ENCODE results near the gene SLC29A3. TPM values are rescaled to one million over a fixed set of nuclear protein-coding genes. Genes with fewer than 3 reads are reported as not detected.

Gene SLC29A3
- polyA plus RNA-seq, 3 donors: 9.7 to 28.4 (median 16.6) TPM

- peaks cover 13% of the 10 kb centered on the region for H3K4me1 Mint-ChIP-seq
- no peak for DNase-seq
- intact Hi-C loops (cut with micrococcal nuclease): loop anchor here in 1 of 2 donors (5.0 kb wide), 1 partner anchor 360 kb away; no protein-coding TSS in a partner anchor
- Histone ChIP-seq H4K20me1 (ENCODE audit: insufficient read depth, low read length) (no peaks in the 10 kb centered on the region), H3K36me3 (replicated peaks in 1 of 2; ENCODE audit: control insufficient read depth in 1 of 2, insufficient read depth in 2 of 2, low read length in 2 of 2) (no peaks in the 10 kb centered on the region), H3K4me2 (replicated peaks; ENCODE audit: extremely low read depth, low read length, poor library complexity, severe bottlenecking) (no peak overlapping the region), H3K9ac (ENCODE audit: insufficient read depth, low read length, poor library complexity, severe bottlenecking) (no peak overlapping the region), H3K4me3 (replicated peaks in 1 of 3; ENCODE audit: low read depth in 2 of 3, low read length in 3 of 3) (no peak overlapping the region), H3K9me3 (replicated peaks in 1 of 2; ENCODE audit: control insufficient read depth in 1 of 2, insufficient read depth in 1 of 2, low read length in 2 of 2) (no peaks in the 10 kb centered on the region), H2AFZ (ENCODE audit: insufficient read depth, low read depth, low read length, poor library complexity, severe bottlenecking) (no peak overlapping the region), H3K27ac (ENCODE audit: low read depth in 1 of 2, low read length in 2 of 2) (no peak overlapping the region), H3K27me3 (ENCODE audit: control insufficient read depth in 2 of 2, insufficient read depth in 2 of 2, low read length in 2 of 2) (no peaks in the 10 kb centered on the region), H3K4me1 (ENCODE audit: control insufficient read depth in 1 of 2, insufficient read depth in 2 of 2, low read length in 2 of 2) (peaks cover 0 to 2% of the 10 kb centered on the region in 2 donors), H3K79me2 (ENCODE audit: insufficient read depth, low read length) (no peaks in the 10 kb centered on the region)
- no peak for TF ChIP-seq CTCF (IDR thresholded peaks at IDR 0.05)
- WGBS (ENCODE audit: insufficient coverage): 91% methylated on average over 14 of the region's 14 CpGs
- H3K4me3 Mint-ChIP-seq: no peak overlapping the region
- no peak overlapping the region for H3K27ac Mint-ChIP-seq
- peaks cover 0 to 8% (median 0%) of the 10 kb centered on the region in 3 donors for H3K27me3 Mint-ChIP-seq (ENCODE audit: low read depth in 3 of 3)
- no peaks in the 10 kb centered on the region for H3K36me3 Mint-ChIP-seq
- no peaks in the 10 kb centered on the region for H3K9me3 Mint-ChIP-seq
These were observed 31.6 kb upstream of the SLC29A3 start for GRCh38 chr10:71287456-71287855.

- no peak for DNase-seq
- Histone ChIP-seq H3K27ac (ENCODE audit: low read depth in 1 of 2, low read length in 2 of 2) (no peak overlapping the region), H3K27me3 (ENCODE audit: control insufficient read depth in 2 of 2, insufficient read depth in 2 of 2, low read length in 2 of 2) (no peaks in the 10 kb centered on the region), H3K4me2 (replicated peaks; ENCODE audit: extremely low read depth, low read length, poor library complexity, severe bottlenecking) (no peak overlapping the region), H3K4me1 (ENCODE audit: control insufficient read depth in 1 of 2, insufficient read depth in 2 of 2, low read length in 2 of 2) (peaks cover 0 to 2% of the 10 kb centered on the region in 2 donors), H3K79me2 (ENCODE audit: insufficient read depth, low read length) (no peaks in the 10 kb centered on the region), H3K36me3 (replicated peaks in 1 of 2; ENCODE audit: control insufficient read depth in 1 of 2, insufficient read depth in 2 of 2, low read length in 2 of 2) (no peaks in the 10 kb centered on the region), H3K4me3 (replicated peaks in 1 of 3; ENCODE audit: low read depth in 2 of 3, low read length in 3 of 3) (no peak overlapping the region), H4K20me1 (ENCODE audit: insufficient read depth, low read length) (no peaks in the 10 kb centered on the region), H3K9ac (ENCODE audit: insufficient read depth, low read length, poor library complexity, severe bottlenecking) (no peak overlapping the region), H3K9me3 (replicated peaks in 1 of 2; ENCODE audit: control insufficient read depth in 1 of 2, insufficient read depth in 1 of 2, low read length in 2 of 2) (no peaks in the 10 kb centered on the region), H2AFZ (ENCODE audit: insufficient read depth, low read depth, low read length, poor library complexity, severe bottlenecking) (no peak overlapping the region)
- no peaks in the 10 kb centered on the region for H3K36me3 Mint-ChIP-seq
- H3K4me3 Mint-ChIP-seq: no peak overlapping the region
- H3K4me1 Mint-ChIP-seq: peaks cover 13% of the 10 kb centered on the region
- no peak for TF ChIP-seq CTCF (IDR thresholded peaks at IDR 0.05)
- peaks cover 0 to 8% (median 0%) of the 10 kb centered on the region in 3 donors for H3K27me3 Mint-ChIP-seq (ENCODE audit: low read depth in 3 of 3)
- WGBS (ENCODE audit: insufficient coverage): 95% methylated on average over 9 of the region's 15 CpGs
- H3K27ac Mint-ChIP-seq: no peak overlapping the region
- H3K9me3 Mint-ChIP-seq: no peaks in the 10 kb centered on the region
- intact Hi-C loops (cut with micrococcal nuclease): loop anchor here in 1 of 2 donors (5.0 kb wide), 1 partner anchor 361 kb away; no protein-coding TSS in a partner anchor
These were observed 30.6 kb upstream of the SLC29A3 start for GRCh38 chr10:71288461-71288860.

Data from CD14-positive monocyte (primary cell).